ENCODE data around the gene OCA2.

GRCh38 chr15:27706300-27706699, 392.8 kb downstream of the OCA2 start:
- TF ChIP-seq CTCF (IDR thresholded peaks at IDR 0.05) (no peak), POLR2AphosphoS5 (IDR thresholded peaks at IDR 0.05) (no peak)

Data from prostate gland (tissue), 2 donors.